NCI-H226 (cell line): ENCODE measurements around the gene CDC14A.

ENCODE experiments used
- DNase-seq: peaks from one replicate; pipeline ENCODE4 v3.0.0-alpha.2; 2015

CDC14A gene

GRCh38 chr1:100455478-100456072 is 103.3 kb downstream of the CDC14A start:
- no peak for DNase-seq

GRCh38 chr1:100456880-100457279 is 104.6 kb downstream of the CDC14A start:
- DNase-seq = no peak

GRCh38 chr1:100457683-100458082 is 105.4 kb downstream of the CDC14A start:
- DNase-seq = no peak

GRCh38 chr1:100458661-100459357 is 106.5 kb downstream of the CDC14A start:
- no peak for DNase-seq

- DNase-seq = peak; percentile 55
Measured at GRCh38 chr1:100459358-100460114, 107.2 kb downstream of the CDC14A start.

GRCh38 chr1:100461222-100461621 is 108.9 kb downstream of the CDC14A start:
- no peak for DNase-seq

GRCh38 chr1:100462326-100463025 is 110.2 kb downstream of the CDC14A start:
- DNase-seq = no peak

GRCh38 chr1:100463791-100464424 is 111.6 kb downstream of the CDC14A start:
- DNase-seq = peak; percentile 55

- DNase-seq = no peak
Measured at GRCh38 chr1:100469578-100469977, 117.3 kb downstream of the CDC14A start.

- no peak for DNase-seq
Measured at GRCh38 chr1:100474834-100475233, 122.5 kb downstream of the CDC14A start.

GRCh38 chr1:100476735-100477290 is 124.5 kb downstream of the CDC14A start:
- DNase-seq = no peak

- DNase-seq = no peak
Measured at GRCh38 chr1:100478816-100479215, 126.5 kb downstream of the CDC14A start.

GRCh38 chr1:100479620-100480338 is 127.5 kb downstream of the CDC14A start:
- DNase-seq = no peak

GRCh38 chr1:100481303-100481702 is 129.0 kb downstream of the CDC14A start:
- no peak for DNase-seq

- DNase-seq = no peak
Measured at GRCh38 chr1:100482167-100482566, 129.9 kb downstream of the CDC14A start.

GRCh38 chr1:100482748-100483147 is 130.4 kb downstream of the CDC14A start:
- no peak for DNase-seq

- no peak for DNase-seq
Measured at GRCh38 chr1:100483230-100483629, 130.9 kb downstream of the CDC14A start.

- no peak for DNase-seq
Measured at GRCh38 chr1:100485855-100486258, 133.6 kb downstream of the CDC14A start.

GRCh38 chr1:100494393-100495084 is 142.2 kb downstream of the CDC14A start:
- no peak for DNase-seq

GRCh38 chr1:100496896-100497295 is 144.6 kb downstream of the CDC14A start:
- no peak for DNase-seq

GRCh38 chr1:100497796-100498195 is 145.5 kb downstream of the CDC14A start:
- no peak for DNase-seq
